Neuronal stem cell (in vitro differentiated cells): ENCODE results near the gene MYH14.
A peak's percentile ranks its signal among the peaks of the same experiment; 100 is the strongest.
"Not testable (repeated sequence)": the region's sequence is repeated elsewhere in the genome, so short reads cannot be mapped to it uniquely, and the experiment has no call there.

ENCODE experiments used
- DNase-seq: peaks from one replicate; pipeline ENCODE4 v3.0.0-alpha.2; 2013; ENCODE audit warnings: low spot score
- H2AFZ ChIP-seq: one replicate; pipeline ENCODE4 v1.6.1; 2013; ENCODE audit warnings: mild to moderate bottlenecking, low read length, inconsistent platforms
- H2AK5ac ChIP-seq: 2 replicates; pipeline ENCODE4 v1.6.1; 2013; ENCODE audit warnings: low read depth, mild to moderate bottlenecking, inconsistent platforms, low read length, moderate library complexity, mixed read lengths
- H2BK120ac ChIP-seq: 2 replicates; pipeline ENCODE4 v1.6.1; 2013; ENCODE audit warnings: low read depth, mild to moderate bottlenecking, inconsistent platforms, low read length, moderate library complexity, mixed read lengths
- H2BK12ac ChIP-seq: one replicate; pipeline ENCODE4 v1.6.1; 2013; ENCODE audit warnings: low read length, inconsistent platforms
- H2BK15ac ChIP-seq: 2 replicates; pipeline ENCODE4 v1.6.1; 2013; ENCODE audit warnings: mild to moderate bottlenecking, low read length, inconsistent platforms, mixed read lengths
- H2BK5ac ChIP-seq: one replicate; pipeline ENCODE4 v1.6.1; 2013; ENCODE audit warnings: inconsistent platforms, mild to moderate bottlenecking, low read length, moderate library complexity
- H3K14ac ChIP-seq: one replicate; pipeline ENCODE4 v1.6.1; 2013; ENCODE audit warnings: low read length, inconsistent platforms
- H3K18ac ChIP-seq: 2 replicates; pipeline ENCODE4 v1.6.1; 2013; ENCODE audit warnings: low read length, inconsistent platforms
- H3K23ac ChIP-seq: 2 replicates; pipeline ENCODE4 v1.6.1; 2013; ENCODE audit warnings: low read depth, mild to moderate bottlenecking, mixed read lengths, low read length, inconsistent platforms; ENCODE audit not compliant: poor library complexity
- H3K27ac ChIP-seq: replicated peaks from 3 replicates; pipeline ENCODE4 v1.5.1; 2013; ENCODE audit warnings: low read length, inconsistent platforms
- H3K27me3 ChIP-seq, 3 experiments: 2 replicates each; pipeline ENCODE4 v1.6.1; 2013; ENCODE audit warnings: low read length in 3 of 3, mild to moderate bottlenecking in 2 of 3, inconsistent platforms in 1 of 3, low read depth in 1 of 3, mixed read lengths in 1 of 3, moderate library complexity in 1 of 3; ENCODE audit not compliant: control insufficient read depth in 3 of 3, insufficient read depth in 3 of 3
- H3K36me3 ChIP-seq, 2 donors: replicated peaks in 1 of 2; 2 replicates each; pipeline ENCODE4 v1.6.1; 2013; ENCODE audit warnings: low read length in 2 of 2; ENCODE audit not compliant: control insufficient read depth in 2 of 2, insufficient read depth in 2 of 2
- H3K4ac ChIP-seq: 2 replicates; pipeline ENCODE4 v1.6.1; 2013; ENCODE audit warnings: inconsistent platforms, mild to moderate bottlenecking, low read length, moderate library complexity
- H3K4me1 ChIP-seq, 2 donors: 1 replicate in 1 of 2; 2 replicates in 1 of 2; pipeline ENCODE4 v1.6.1; 2013; ENCODE audit warnings: low read length in 2 of 2, low read depth in 1 of 2; ENCODE audit not compliant: control insufficient read depth in 2 of 2, insufficient read depth in 1 of 2
- H3K4me2 ChIP-seq: one replicate; pipeline ENCODE4 v1.6.1; 2013; ENCODE audit warnings: mild to moderate bottlenecking, low read length, inconsistent platforms; ENCODE audit not compliant: insufficient read depth, poor library complexity, severe bottlenecking
- H3K4me3 ChIP-seq, 2 donors: 2 replicates each; pipeline ENCODE4 v1.5.1; 2013; ENCODE audit warnings: low read length in 2 of 2, mild to moderate bottlenecking in 2 of 2, inconsistent platforms in 1 of 2, moderate library complexity in 1 of 2
- H3K79me1 ChIP-seq: one replicate; pipeline ENCODE4 v1.6.1; 2013; ENCODE audit warnings: low read depth, mild to moderate bottlenecking, inconsistent platforms, low read length, moderate library complexity
- H3K9ac ChIP-seq: one replicate; pipeline ENCODE4 v1.6.1; 2013; ENCODE audit warnings: mild to moderate bottlenecking, low read depth, low read length, inconsistent platforms; ENCODE audit not compliant: poor library complexity
- H3K9me3 ChIP-seq, 2 donors: replicated peaks in 1 of 2; 2 replicates each; pipeline versions ENCODE3 to v1.6.1; 2013; ENCODE audit warnings: low read length in 2 of 2, mild to moderate bottlenecking in 2 of 2, inconsistent platforms in 1 of 2, low read depth in 1 of 2, mixed read lengths in 1 of 2, moderate library complexity in 1 of 2; ENCODE audit not compliant: control insufficient read depth in 2 of 2, insufficient read depth in 1 of 2
- H4K8ac ChIP-seq: one replicate; pipeline ENCODE4 v1.6.1; 2013; ENCODE audit warnings: low read depth, mild to moderate bottlenecking, inconsistent platforms, low read length, moderate library complexity
- H4K91ac ChIP-seq: one replicate; pipeline ENCODE4 v1.6.1; 2013; ENCODE audit warnings: low read length, low read depth, mild to moderate bottlenecking, inconsistent platforms; ENCODE audit not compliant: poor library complexity
- WGBS, 2 donors: extraction: QIAGEN DNeasy Blood & Tissue Kit; methylation state at CpG; one replicate each; pipeline ENCODE4 v1.1.7; 2013; ENCODE audit warnings: missing lambda C conversion rate in 2 of 2, mixed read lengths in 1 of 2; ENCODE audit not compliant: insufficient read length in 2 of 2, insufficient replicate concordance in 1 of 2; ENCODE audit errors: extremely low coverage in 2 of 2; 5-methylcytosine and 5-hydroxymethylcytosine counted together

The MYH14 gene

GRCh38 chr19:50232600-50232999, 29.2 kb downstream of the MYH14 start:
- peak overlapping the region; percentile 79 for H3K18ac ChIP-seq
- H3K9me3 ChIP-seq: no peaks in the 10 kb centered on the region
- H2BK12ac ChIP-seq: peak overlapping the region; percentile 47
- no peak overlapping the region for H4K8ac ChIP-seq
- no peak overlapping the region for H2BK5ac ChIP-seq
- peak overlapping the region; percentile 98 for H2AK5ac ChIP-seq
- H3K27ac ChIP-seq: no peak overlapping the region
- H4K91ac ChIP-seq: no peak overlapping the region
- no peak overlapping the region for H3K4ac ChIP-seq
- no peak for DNase-seq
- no peak overlapping the region for H3K4me2 ChIP-seq
- H3K27me3 ChIP-seq: peaks cover 0 to 3% (median 0%) of the 10 kb centered on the region in 3 experiments
- peak overlapping the region; percentile 25 for H2BK15ac ChIP-seq
- no CpG with 5 or more reads among the region's 3 CpGs for WGBS, 2 donors
- H2AFZ ChIP-seq: no peak overlapping the region
- peaks cover 7 to 13% of the 10 kb centered on the region in 2 donors for H3K4me1 ChIP-seq
- no peak overlapping the region for H3K23ac ChIP-seq
- H3K9ac ChIP-seq: no peak overlapping the region
- H3K4me3 ChIP-seq: no peak overlapping the region
- no peaks in the 10 kb centered on the region for H3K79me1 ChIP-seq
- H3K36me3 ChIP-seq: no peaks in the 10 kb centered on the region
- H2BK120ac ChIP-seq: no peak overlapping the region
- no peak overlapping the region for H3K14ac ChIP-seq

DNA sequence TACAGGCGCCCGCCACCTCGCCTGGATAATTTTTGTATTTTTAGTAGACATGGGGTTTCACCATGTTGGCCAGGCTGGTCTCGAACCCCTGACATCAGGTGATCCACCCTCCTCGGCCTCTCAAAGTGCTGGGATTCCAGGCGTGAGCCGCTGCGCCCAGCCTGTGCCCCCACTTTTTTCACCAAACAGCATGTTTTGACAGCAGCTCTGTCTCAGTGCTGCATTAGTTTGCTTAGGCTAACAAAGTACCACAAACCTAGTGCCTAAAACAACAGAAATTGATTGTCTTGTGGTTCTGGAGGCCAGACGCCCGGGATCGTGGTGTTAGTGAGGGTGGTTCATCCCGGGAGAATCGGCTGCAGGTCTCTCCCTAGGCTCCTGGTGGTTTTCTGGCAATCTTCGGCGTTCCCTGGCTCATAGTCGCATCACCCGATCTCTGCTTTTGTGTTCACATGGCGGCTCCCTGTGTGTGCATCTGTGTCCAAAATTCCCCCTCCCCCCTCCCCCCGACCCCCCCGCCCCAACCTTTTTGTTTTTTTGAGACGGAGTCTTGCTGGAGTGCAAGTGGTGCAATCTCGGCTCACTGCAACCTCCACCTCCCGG, 30.0 kb downstream of the MYH14 start:
- Histone ChIP-seq H3K4me2 (no peak overlapping the region), H3K4me3 (no peak overlapping the region), H3K14ac (no peak overlapping the region), H3K9me3 (peaks cover 0 to 3% of the 10 kb centered on the region in 2 donors), H3K18ac (peak overlapping the region; percentile 5), H3K79me1 (no peaks in the 10 kb centered on the region), H4K91ac (no peak overlapping the region), H2BK15ac (no peak overlapping the region), H2AK5ac (no peak overlapping the region), H3K4ac (no peak overlapping the region), H3K27ac (peak overlapping the region; percentile 91), H2BK120ac (no peak overlapping the region), H2BK5ac (no peak overlapping the region), H2AFZ (no peak overlapping the region), H3K36me3 (peaks cover 0 to 3% of the 10 kb centered on the region in 2 donors), H3K27me3 (peaks cover 0 to 3% (median 0%) of the 10 kb centered on the region in 3 experiments), H4K8ac (no peak overlapping the region), H3K9ac (no peak overlapping the region), H3K4me1 (peaks cover 7 to 13% of the 10 kb centered on the region in 2 donors), H3K23ac (no peak overlapping the region), H2BK12ac (no peak overlapping the region)
- DNase-seq: no peak
- WGBS, 2 donors: no CpG with 5 or more reads among the region's 23 CpGs

DNA sequence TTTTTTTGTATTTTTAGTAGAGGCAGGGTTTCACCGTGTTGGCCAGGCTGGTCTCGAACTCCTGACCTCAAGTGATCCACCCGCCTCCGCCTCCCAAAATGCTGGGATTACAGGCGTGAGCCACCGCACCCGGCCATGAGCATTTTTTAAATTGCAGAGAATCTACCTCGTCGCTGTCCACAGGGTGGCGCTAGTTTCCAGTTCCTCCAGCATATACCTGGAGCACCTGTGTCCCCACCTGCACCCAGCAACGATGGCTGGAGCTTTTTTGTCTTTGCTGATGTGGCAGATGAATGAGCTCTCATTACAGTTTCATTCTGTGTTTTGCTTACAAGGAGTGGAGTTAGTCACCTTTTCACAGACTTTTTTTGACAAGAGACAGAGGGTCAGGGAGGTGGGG, 34.1 kb downstream of the MYH14 start:
- not testable (repeated sequence) for DNase-seq, H3K27me3 ChIP-seq, H3K9ac ChIP-seq, H2BK15ac ChIP-seq, H3K18ac ChIP-seq, H4K91ac ChIP-seq, H2AK5ac ChIP-seq, H2AFZ ChIP-seq, H2BK5ac ChIP-seq, H3K23ac ChIP-seq, H3K4ac ChIP-seq, H3K27ac ChIP-seq, H3K4me2 ChIP-seq, H3K14ac ChIP-seq, H2BK12ac ChIP-seq, H3K4me3 ChIP-seq, H2BK120ac ChIP-seq, H3K9me3 ChIP-seq, H3K36me3 ChIP-seq, H4K8ac ChIP-seq, H3K79me1 ChIP-seq
- WGBS, 2 donors: no CpG with 5 or more reads among the region's 11 CpGs
- H3K4me1 ChIP-seq: peaks cover 7 to 13% of the 10 kb centered on the region in 2 donors

DNA sequence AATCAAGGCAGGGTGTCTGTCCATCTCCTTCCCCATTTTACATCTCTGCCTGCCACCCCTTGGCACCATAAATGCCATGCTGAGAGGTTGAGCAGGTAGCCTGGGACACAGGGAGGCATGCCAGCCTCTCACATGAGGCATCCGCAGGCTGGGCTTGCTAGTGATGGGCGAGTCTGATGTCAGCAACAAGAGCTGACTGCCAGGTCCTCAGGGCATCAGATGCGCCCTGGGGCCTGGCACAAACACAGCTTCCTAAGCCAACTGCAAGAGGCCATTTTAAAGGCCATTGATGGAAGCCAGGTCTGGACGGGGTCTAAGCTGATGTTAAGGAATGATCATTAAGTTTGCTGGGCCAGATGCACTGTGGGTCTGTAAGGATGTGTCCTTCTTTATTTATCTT, 34.6 kb downstream of the MYH14 start:
- Histone ChIP-seq H4K8ac (peak overlapping the region; percentile 98), H3K14ac (no peak overlapping the region)
- no CpG with 5 or more reads among the region's 4 CpGs for WGBS, 2 donors

More for the DNA sequence above, 34.6 kb downstream of the MYH14 start:
- Histone ChIP-seq H3K18ac (peak overlapping the region; percentile 50), H3K27me3 (no peaks in the 10 kb centered on the region), H3K9ac (no peak overlapping the region), H3K4ac (no peak overlapping the region), H2BK120ac (no peak overlapping the region), H3K4me2 (no peak overlapping the region), H2AFZ (no peak overlapping the region), H3K4me1 (peaks cover 7 to 13% of the 10 kb centered on the region in 2 donors), H3K4me3 (no peak overlapping the region), H2BK5ac (no peak overlapping the region), H4K91ac (no peak overlapping the region), H3K79me1 (no peaks in the 10 kb centered on the region), H2BK15ac (no peak overlapping the region), H3K23ac (no peak overlapping the region), H2AK5ac (peak overlapping the region; percentile 71), H3K27ac (no peak overlapping the region), H2BK12ac (no peak overlapping the region), H3K9me3 (peaks cover 0 to 4% of the 10 kb centered on the region in 2 donors), H3K36me3 (peaks cover 0 to 3% of the 10 kb centered on the region in 2 donors)
- no peak for DNase-seq
